ENCODE data around the gene KCNS1. TPM values are rescaled to one million over a fixed set of nuclear protein-coding genes. Genes with fewer than 3 reads are reported as not detected.

KCNS1 gene
- total and polyA plus RNA-seq, 2 donors from 2014 or later, result 0.19 to 2.9 TPM

DNA sequence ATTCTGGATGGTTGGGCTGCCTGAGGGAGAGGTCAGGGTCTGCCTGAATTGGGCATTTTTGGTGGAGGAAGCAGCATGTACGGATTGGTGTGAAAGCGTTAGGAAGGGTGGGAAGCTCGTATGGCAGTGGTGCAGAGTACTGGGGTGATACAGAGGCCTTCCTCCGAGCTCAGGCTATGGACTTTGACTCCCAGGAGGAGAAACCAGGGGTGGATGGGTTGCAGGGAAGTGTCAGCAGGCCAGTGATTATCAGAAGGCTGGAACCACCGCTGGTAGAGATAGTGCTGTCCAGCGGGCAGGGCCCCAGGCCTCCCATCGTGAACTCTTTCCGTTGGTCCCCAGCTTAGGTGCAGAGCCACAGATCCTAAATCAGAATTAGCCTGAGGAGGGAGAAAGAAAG, 8.7 kb upstream of the KCNS1 start:
- intact Hi-C loops (cut with DNase I), result no loop called here
- Histone ChIP-seq H3K36me3 (ENCODE audit: control insufficient read depth in 2 of 3, insufficient read depth in 3 of 3, low read length in 3 of 3) (no peaks in the 10 kb centered on the region), H3K4me3 (ENCODE audit: low read length in 3 of 3) (no peak overlapping the region), H3K27ac (ENCODE audit: low read depth in 2 of 2, low read length in 2 of 2) (no peak overlapping the region), H3K9me3 (ENCODE audit: control insufficient read depth in 2 of 3, insufficient read depth in 1 of 3, low read length in 3 of 3) (no peaks in the 10 kb centered on the region), H3K4me1 (ENCODE audit: control insufficient read depth in 2 of 3, insufficient read depth in 2 of 3, low read depth in 1 of 3, low read length in 3 of 3) (no peaks in the 10 kb centered on the region), H3K27me3 (ENCODE audit: control insufficient read depth, insufficient read depth, low read length) (no peaks in the 10 kb centered on the region), H3K9ac (ENCODE audit: low read length in 3 of 3) (no peak overlapping the region)
- DNase-seq (no peak), FAIRE-seq (no peak)
- TF ChIP-seq, protein P1, sequence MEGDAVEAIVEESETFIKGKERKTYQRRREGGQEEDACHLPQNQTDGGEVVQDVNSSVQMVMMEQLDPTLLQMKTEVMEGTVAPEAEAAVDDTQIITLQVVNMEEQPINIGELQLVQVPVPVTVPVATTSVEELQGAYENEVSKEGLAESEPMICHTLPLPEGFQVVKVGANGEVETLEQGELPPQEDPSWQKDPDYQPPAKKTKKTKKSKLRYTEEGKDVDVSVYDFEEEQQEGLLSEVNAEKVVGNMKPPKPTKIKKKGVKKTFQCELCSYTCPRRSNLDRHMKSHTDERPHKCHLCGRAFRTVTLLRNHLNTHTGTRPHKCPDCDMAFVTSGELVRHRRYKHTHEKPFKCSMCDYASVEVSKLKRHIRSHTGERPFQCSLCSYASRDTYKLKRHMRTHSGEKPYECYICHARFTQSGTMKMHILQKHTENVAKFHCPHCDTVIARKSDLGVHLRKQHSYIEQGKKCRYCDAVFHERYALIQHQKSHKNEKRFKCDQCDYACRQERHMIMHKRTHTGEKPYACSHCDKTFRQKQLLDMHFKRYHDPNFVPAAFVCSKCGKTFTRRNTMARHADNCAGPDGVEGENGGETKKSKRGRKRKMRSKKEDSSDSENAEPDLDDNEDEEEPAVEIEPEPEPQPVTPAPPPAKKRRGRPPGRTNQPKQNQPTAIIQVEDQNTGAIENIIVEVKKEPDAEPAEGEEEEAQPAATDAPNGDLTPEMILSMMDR (IDR thresholded peaks at IDR 0.05; ENCODE audit: borderline replicate concordance, extremely low read depth, insufficient read depth), result no peak

DNA sequence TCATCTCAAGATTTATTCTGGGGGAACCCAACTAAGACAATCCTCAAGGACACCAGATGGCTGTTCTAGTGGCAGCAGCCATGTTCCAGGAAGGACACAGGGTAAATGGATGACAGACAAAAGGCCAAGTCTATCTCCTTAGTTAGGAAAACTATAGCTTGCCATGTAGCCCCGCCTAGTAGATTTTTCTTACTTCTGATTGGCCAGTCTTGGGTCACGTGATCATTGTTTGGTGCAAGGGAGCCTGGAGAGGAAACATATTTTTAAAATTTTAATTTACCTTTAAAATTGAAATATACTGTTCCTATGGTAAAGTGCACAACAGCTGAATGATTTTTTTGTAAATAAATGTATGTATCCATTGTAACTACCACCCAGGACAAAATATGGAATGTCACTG, 4.4 kb upstream of the KCNS1 start:
- H3K36me3 ChIP-seq (ENCODE audit: control insufficient read depth in 2 of 3, insufficient read depth in 3 of 3, low read length in 3 of 3), result no peaks in the 10 kb centered on the region
- TF ChIP-seq, protein P1 (IDR thresholded peaks at IDR 0.05; ENCODE audit: borderline replicate concordance, extremely low read depth, insufficient read depth), result no peak
- no peaks in the 10 kb centered on the region for H3K9me3 ChIP-seq (ENCODE audit: control insufficient read depth in 2 of 3, insufficient read depth in 1 of 3, low read length in 3 of 3)
- DNase-seq (no peak), FAIRE-seq (no peak)
- no peaks in the 10 kb centered on the region for H3K4me1 ChIP-seq (ENCODE audit: control insufficient read depth in 2 of 3, insufficient read depth in 2 of 3, low read depth in 1 of 3, low read length in 3 of 3)
- no peak overlapping the region for H3K4me3 ChIP-seq (ENCODE audit: low read length in 3 of 3)
- H3K27me3 ChIP-seq (ENCODE audit: control insufficient read depth, insufficient read depth, low read length), result no peaks in the 10 kb centered on the region
- H3K9ac ChIP-seq (ENCODE audit: low read length in 3 of 3), result no peak overlapping the region
- H3K27ac ChIP-seq (ENCODE audit: low read depth in 2 of 2, low read length in 2 of 2), result no peak overlapping the region
- intact Hi-C loops (cut with DNase I), result no loop called here

DNA sequence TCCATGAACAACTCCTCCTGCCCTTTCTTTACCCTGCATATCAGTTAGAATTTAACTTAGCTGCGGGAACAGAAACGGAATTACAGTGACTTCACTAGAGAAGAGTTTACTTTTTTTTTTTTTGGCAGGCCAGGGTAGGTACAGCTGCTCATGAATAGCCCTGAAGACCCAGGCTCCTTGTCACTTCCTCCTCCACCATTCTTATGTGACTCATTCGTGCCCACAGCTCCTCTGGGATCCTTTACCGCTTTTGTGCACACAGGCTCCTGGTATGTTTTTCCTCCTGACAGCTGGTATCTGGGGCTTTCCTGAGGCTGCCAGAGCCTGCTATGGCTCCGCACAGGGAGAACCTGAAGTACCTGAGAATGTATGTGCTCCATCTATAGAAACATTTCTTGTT, 3.9 kb upstream of the KCNS1 start:
- no peak overlapping the region for H3K27ac ChIP-seq (ENCODE audit: low read depth in 2 of 2, low read length in 2 of 2)
- H3K4me3 ChIP-seq (ENCODE audit: low read length in 3 of 3), result no peak overlapping the region
- no peaks in the 10 kb centered on the region for H3K4me1 ChIP-seq (ENCODE audit: control insufficient read depth in 2 of 3, insufficient read depth in 2 of 3, low read depth in 1 of 3, low read length in 3 of 3)
- no peak overlapping the region for H3K9ac ChIP-seq (ENCODE audit: low read length in 3 of 3)
- no peaks in the 10 kb centered on the region for H3K36me3 ChIP-seq (ENCODE audit: control insufficient read depth in 2 of 3, insufficient read depth in 3 of 3, low read length in 3 of 3)
- intact Hi-C loops (cut with DNase I), result no loop called here
- no peak for DNase-seq
- peaks cover 2% of the 10 kb centered on the region for H3K27me3 ChIP-seq (ENCODE audit: control insufficient read depth, insufficient read depth, low read length)
- H3K9me3 ChIP-seq (ENCODE audit: control insufficient read depth in 2 of 3, insufficient read depth in 1 of 3, low read length in 3 of 3), result no peaks in the 10 kb centered on the region
- FAIRE-seq, result no peak
- TF ChIP-seq, protein P1 (IDR thresholded peaks at IDR 0.05; ENCODE audit: borderline replicate concordance, extremely low read depth, insufficient read depth), result no peak

DNA sequence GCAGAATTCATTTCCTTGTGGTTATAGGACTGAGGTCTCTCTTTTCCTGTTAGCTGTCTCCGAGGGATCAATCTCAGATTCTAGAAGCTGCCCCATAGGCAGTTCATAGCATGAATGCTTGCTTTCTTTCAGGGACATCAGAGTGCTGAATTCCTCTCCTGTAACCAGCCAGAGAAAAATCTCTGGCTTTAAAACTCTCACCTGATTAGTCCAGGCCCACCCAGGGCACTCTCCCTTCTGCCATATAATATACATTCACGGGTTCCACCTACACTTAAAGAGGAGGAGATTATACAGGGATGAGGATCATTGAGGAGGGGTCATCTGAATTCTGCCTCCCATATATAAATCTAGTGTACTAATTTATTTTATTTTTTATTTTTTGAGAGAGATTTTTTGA, 2.1 kb upstream of the KCNS1 start:
- Histone ChIP-seq H3K27me3 (ENCODE audit: control insufficient read depth, insufficient read depth, low read length) (peaks cover 11% of the 10 kb centered on the region), H3K27ac (ENCODE audit: low read depth in 2 of 2, low read length in 2 of 2) (no peak overlapping the region)
- no peak for FAIRE-seq

More for the DNA sequence above, 2.1 kb upstream of the KCNS1 start:
- H3K9ac ChIP-seq (ENCODE audit: low read length in 3 of 3), result no peak overlapping the region
- no peak overlapping the region for H3K4me3 ChIP-seq (ENCODE audit: low read length in 3 of 3)
- no peaks in the 10 kb centered on the region for H3K36me3 ChIP-seq (ENCODE audit: control insufficient read depth in 2 of 3, insufficient read depth in 3 of 3, low read length in 3 of 3)
- TF ChIP-seq, protein P1 (IDR thresholded peaks at IDR 0.05; ENCODE audit: borderline replicate concordance, extremely low read depth, insufficient read depth), result no peak
- DNase-seq, result no peak
- H3K4me1 ChIP-seq (ENCODE audit: control insufficient read depth in 2 of 3, insufficient read depth in 2 of 3, low read depth in 1 of 3, low read length in 3 of 3), result peaks cover 0 to 1% (median 0%) of the 10 kb centered on the region in 3 donors
- no peaks in the 10 kb centered on the region for H3K9me3 ChIP-seq (ENCODE audit: control insufficient read depth in 2 of 3, insufficient read depth in 1 of 3, low read length in 3 of 3)
- intact Hi-C loops (cut with DNase I), result no loop called here
